Activated effector memory CD4-positive, alpha-beta T cell treated with anti-CD3 and anti-CD28 coated beads, Interleukin-2, amount 50 U/mL, for 16 hours (primary cell): Measurements from ENCODE around the gene HSDL1.

ENCODE experiments used
- DNase-seq: peaks from one replicate; pipeline ENCODE4 v3.0.0-alpha.2; 2020

The HSDL1 gene

GRCh38 chr16:84075376-84075775 is 69.6 kb downstream of the HSDL1 start:
- no peak for DNase-seq

GRCh38 chr16:84074721-84075120 is 70.3 kb downstream of the HSDL1 start:
- no peak for DNase-seq
